Mesenteric fat pad (tissue), 1 donor: ENCODE data around the gene VPS13D. TPM values are rescaled to one million over a fixed set of nuclear protein-coding genes. Genes with fewer than 3 reads are reported as not detected.

Experiments
- DNase-seq: peaks from one replicate; pipeline ENCODE4 v3.0.0-alpha.2; 2020; ENCODE audit warnings: low spot score
- total RNA-seq: library from RNA; stranded (reverse); fragmentation: NEBNext Ultra II Directional; extraction: Animal tissue kit (Norgen Biotek cat#: 25700); gene quantifications from one replicate; pipeline ENCODE4 v1.2.1, GENCODE V29; 2021
- donor health status: DM: yes; HTN: yes; CAD: no.

Gene VPS13D
- total RNA-seq, 1 donor from 2014 or later = 143 TPM

DNA sequence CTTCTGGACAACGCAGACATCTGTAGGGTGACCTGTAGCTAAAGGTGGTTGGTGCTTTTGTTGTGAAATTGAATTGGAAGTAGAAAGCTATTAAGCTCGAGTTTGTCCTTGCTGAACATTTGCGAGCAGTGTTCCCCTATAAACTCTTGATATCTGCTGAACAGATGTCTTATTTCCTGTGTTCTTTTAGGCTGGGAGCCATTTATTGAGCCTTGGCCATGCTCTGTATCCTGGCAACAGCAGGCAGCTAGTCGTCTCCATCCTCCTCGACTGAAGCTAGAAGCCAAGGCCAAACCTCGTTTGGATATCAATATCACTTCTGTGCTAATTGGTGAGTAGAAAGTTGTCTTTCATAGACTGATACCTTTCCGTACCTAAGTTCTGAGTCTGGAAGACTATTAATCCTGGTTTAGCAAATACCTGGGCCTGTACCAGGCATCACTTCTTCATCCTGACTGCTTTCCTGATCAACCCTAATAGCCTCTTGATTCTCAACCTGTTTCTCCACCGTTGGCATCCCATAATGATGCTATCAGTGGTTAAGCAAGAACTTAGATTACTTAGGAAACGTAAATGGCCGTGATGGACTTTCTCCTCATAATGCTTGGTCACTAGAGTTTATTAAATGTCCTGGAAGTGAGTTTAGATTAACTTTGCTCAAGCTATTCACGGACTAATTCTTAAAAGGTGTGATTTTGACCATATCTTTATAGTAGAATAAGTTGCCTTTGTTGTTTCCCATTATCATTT is 103.4 kb downstream of the VPS13D start:
- no peak for DNase-seq

GRCh38 chr1:12335815-12336214 is 106.0 kb downstream of the VPS13D start:
- DNase-seq = no peak

DNA sequence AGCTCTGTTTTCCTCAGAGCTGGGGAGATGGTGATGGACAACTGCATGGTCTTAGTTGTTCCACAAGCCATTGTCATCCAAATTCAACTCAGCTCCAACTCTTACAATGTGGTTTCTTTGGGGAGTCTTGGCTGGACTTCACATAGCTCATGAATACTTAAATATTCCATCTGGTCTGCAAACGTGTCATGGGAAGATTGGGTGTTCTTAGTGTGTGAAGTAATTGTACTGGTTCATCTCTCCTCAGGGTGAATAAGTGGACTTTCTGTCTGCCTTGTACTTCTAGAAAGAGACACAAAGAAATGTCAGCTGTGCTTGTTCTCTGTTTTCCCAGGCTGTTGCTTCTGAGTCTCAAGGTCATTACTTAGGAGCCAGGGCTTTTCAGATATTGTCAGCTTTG is 106.6 kb downstream of the VPS13D start:
- DNase-seq = no peak

- no peak for DNase-seq
Observed at GRCh38 chr1:12338017-12338416, 108.2 kb downstream of the VPS13D start.

- no peak for DNase-seq
Observed at GRCh38 chr1:12338823-12339222, 109.0 kb downstream of the VPS13D start.

- DNase-seq = no peak
Observed at GRCh38 chr1:12339396-12339795, 109.6 kb downstream of the VPS13D start.

DNA sequence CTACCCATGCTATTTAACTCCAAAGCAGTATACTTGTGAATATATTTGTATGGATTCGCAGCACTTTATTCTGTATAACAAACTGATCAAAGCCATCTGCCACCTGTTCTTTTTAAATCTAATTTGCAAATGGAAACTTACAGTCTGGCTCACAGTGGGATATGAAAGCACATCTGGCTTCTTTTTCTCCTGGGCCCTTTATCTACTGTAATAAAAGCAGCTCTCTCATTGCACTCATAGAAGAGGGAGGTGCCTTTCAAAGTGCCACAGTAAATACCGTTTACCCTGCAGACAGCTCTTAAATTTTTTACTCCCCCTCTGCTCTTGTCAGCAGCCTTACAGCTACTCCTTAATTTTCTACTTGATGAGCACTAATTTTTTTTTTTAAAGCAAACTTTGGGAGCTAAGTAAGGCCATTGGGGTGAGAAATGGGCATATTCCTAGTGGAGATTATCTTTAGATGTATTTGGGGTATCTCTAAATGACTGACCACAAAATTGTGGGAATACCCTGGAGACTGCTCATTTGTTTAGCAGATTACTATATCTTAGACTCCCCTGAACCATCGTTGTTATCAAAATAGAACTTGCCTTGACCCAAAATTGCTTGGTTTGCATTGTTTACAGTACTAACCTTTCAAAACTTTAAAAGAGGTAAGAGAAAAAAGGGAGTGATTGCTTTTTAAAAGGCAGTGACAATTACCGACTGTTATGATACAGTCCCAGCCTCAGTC is 110.1 kb downstream of the VPS13D start:
- DNase-seq = no peak

GRCh38 chr1:12340544-12340930 is 110.7 kb downstream of the VPS13D start:
- DNase-seq = no peak

- DNase-seq = no peak
Observed at GRCh38 chr1:12341667-12342066, 111.8 kb downstream of the VPS13D start.

GRCh38 chr1:12342401-12343003 is 112.7 kb downstream of the VPS13D start:
- DNase-seq = no peak

- no peak for DNase-seq
Observed at GRCh38 chr1:12343823-12344487, 114.1 kb downstream of the VPS13D start.

- DNase-seq = no peak
Observed at GRCh38 chr1:12344596-12345349, 114.9 kb downstream of the VPS13D start.

DNA sequence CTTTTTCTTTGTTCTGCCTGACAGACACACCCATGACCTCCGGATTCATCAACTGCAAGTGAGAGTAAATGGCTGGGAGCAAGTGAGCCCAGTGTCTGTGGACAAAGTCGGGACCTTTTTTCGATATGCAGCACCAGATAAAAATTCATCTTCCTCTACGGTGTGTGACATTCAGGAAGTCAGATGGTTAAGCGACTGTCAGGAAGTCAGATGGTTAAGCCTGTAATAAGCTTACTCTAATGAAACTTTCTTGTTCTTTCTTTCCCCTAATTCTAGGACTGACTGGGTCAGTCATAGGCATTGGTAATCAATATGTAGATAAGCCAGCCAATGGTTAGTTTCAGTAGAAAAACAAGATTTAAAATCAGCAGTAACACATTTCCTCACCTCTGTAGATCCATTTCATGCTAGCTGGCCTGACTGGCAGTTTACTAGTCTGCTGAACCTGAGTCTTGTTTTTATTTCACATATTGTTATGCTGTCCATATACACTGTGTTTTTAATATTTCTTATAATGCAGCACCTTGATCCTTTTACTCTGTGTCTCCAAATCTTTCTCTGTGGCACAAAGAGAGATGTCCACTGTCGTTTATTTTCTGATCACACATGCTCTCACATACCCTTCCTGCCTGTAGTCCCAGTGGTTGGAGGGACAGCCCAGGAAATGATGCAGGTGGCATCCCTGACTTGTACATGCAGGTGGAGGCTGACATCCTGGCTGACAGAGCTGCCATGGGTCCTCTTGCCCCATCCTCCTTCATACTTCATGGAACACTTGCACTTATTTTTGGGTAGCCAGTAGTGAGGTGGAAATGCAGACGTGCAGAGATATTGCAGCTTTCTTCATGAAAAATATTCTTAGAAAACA is 115.8 kb downstream of the VPS13D start:
- DNase-seq = no peak

DNA sequence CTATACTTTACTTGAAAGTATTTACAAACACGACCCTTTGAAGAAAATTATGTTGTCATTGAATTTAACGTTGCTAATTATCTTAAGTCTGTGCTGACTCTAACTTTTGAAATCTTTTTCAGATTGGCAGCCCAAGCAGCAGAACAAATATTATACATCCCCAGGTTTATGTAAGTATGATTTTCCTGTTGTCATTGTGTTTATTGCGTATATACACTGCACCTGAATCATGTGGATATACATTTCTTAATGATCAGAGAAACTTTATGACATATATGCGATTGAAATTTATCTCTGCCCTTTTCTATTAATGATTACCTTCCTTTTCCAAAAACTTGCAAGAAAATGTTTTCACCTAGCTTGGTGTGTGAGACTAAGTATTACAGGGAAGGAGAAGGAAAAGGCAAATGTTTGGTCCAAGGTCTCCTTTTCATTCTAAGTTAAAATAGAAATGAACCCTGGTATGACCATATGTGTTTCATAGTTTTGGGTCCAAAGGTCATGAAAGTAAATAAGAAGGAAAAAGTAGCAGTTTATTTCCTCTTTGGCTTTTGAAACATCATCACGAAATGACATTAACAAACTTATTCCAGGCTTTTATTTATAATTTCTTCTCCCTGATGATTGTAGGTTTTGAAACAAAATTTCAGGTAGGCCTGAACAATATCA is 116.8 kb downstream of the VPS13D start:
- DNase-seq = no peak

DNA sequence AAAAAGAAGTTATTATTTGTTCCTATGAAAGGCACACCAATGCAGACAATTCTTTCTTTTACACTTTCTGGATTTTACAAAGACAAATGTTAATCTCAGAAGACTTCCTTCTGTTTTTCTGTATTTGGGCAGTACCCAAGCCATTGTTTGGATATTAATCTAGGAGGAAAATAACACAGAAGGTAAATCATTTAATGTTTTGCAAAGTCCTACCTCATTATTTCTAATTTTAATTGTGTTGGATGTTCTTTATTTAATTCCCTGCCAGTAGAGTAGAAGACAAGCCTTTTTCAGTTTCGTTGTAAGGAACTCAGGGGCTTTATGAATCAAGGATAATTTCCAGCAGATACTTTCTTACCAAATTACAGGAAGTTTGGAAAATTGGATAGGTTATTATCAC is 118.3 kb downstream of the VPS13D start:
- DNase-seq = no peak

GRCh38 chr1:12353981-12354380 is 124.2 kb downstream of the VPS13D start:
- DNase-seq = no peak

DNA sequence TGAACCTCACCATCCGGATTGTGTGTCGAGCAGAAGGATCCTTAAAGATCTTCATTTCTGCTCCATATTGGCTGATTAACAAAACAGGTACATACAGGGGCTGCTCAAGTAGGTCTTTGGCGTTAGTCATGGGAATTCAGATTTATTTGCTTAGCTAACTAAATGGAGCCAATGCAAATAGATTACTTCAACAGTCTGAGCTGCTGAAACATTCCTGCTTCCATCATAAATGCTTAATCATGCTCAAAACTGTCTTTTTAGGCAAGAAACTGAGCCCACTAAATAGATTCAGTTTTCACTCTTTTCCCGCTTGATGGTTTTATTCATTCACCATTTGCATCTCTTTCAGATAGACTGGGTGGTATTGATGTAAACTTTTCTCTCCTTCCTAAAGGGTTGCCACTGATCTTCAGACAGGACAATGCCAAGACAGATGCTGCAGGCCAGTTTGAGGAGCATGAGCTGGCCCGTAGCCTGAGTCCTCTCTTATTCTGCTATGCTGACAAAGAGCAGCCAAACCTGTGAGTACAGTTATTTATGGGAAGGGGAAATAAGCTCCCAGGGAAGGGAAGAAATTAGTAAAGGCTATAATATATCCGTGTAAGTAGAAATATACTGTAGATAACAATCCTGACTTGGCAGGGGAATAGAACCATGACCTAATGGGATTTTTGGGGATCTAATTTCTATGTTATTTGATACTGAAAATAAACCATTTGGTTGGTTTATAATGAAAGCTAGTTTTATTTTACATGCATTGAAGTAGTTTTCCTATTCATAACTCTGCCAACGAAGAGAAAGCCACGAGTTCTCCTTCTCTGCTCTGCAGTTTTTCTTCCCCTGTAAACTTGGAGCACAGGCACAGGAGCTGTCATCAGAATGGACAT is 126.4 kb downstream of the VPS13D start:
- DNase-seq = no peak

DNA sequence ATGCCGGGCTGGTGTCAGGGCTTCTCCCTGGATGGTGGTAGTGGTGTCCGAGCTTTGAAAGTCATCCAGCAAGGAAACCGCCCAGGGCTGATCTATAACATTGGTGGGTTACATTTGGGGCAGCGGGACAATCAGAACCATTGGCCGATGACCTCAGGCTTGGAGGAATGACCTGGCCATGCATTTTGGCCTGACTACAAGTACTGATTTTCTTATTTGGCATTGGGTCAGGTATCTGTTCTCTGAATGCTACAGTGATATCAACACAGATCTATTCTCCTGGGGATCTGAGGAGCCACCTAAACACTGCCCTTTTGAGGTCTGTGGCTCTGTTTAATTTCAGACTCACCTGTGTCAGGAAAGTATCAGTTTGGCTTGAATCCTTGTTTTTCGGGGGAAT is 128.7 kb downstream of the VPS13D start:
- DNase-seq = no peak
